ENCODE data around the gene TRPC4AP.
A peak's percentile ranks its signal among the peaks of the same experiment; 100 is the strongest.

TRPC4AP gene

DNA sequence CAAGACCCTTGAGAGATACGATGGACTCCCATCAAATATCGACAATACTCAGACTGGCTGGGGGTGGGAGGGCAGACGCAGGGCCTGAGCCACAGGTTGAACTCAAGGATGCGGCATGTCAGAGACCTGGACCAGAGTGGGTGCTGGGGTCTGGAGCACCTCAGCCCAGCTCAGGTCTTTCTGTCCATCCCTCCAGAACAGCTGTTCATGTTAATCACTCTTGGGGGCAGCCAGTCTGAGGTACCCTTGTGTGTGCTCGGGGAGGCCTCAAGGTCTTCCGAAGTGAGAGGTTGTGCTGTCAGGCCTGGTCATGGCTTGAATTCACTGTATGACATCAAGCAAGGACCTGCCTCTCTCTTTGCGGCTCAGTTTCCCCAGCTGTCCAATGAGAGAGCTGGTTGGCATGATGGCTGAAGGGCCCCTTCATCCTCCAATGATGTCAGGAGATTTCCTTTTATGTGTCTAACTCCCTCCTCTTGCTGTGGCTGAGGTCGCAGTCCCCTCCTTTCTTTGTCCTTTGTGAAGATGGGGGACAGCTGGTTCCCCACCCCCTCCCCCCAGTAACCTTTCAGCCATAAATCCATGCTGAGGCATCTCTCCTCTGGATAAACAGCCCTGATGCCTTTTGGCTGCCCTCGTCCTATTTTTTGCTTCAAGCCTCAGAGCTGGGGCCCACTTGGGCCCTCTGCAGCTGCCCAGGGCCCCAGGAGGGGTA lies 121.6 kb downstream of the TRPC4AP start:
- DNase-seq (ENCODE audit: low spot score) (no peak), FAIRE-seq (no peak)

DNA sequence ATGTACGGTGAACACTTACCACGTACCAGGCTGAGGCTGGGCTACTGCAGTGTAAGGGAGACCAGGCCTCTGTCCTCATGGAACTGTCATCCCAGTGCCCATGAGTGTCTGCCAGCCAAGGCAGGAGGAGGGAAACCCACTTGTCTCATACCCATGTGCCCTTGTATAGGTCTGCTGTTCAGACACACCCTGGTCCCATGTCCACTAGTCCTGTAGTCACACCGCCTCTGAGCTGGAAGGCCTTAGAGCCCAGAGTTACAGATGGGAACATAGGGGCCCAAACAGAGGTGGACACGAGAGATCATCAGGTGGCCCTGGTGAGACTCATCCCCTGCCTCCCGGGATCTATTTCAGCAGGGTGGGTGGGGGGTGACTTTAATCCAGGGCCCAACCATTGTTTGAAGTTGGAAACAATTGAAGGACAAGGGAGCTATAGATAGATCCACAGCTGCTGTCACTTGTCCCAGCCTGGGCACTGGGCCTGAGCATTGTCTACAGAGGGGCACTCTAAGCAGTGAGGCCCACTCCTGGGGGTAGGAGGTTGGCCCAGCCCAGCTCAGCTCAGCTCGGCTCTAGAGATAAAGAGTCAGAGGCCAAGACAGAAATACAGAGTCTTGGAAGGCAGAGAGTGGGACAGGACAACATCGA lies 122.3 kb downstream of the TRPC4AP start:
- no peak for DNase-seq (ENCODE audit: low spot score)
- FAIRE-seq: peak; percentile 44

DNA sequence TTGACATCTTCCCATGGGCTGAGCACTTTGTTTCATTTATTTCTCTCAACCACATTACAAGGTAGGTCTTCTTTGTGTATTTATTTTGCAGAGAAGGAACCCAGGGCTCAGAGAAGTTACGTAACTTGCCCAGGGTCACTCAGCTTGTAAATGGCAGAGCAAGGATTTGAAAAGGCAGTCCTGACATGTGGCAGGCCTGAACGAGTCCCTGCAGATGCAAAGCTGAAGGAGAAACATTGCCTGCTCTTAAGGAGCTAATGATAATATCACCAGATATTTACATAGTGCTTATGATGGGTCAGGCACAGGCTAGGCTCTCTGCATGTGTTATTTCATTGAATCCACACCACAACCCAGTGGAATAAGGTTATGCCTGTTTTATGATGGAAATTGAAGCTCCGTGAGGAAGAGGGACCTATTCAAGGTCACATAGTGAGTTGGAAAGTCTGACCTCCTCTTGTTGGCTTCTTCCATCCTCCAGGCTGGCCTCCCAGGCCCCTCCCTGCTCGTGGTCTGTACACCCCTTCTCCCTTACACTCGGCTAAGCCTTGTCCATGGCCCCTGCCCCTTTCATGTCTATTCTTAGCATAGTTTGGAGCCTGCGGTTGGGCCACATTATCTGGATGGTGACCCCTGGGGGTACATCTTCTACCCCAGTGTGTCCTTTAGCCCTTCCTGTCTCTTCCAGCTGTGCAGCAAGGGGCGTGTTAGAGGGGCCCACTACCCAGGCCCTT lies 124.4 kb downstream of the TRPC4AP start:
- FAIRE-seq: no peak

DNA sequence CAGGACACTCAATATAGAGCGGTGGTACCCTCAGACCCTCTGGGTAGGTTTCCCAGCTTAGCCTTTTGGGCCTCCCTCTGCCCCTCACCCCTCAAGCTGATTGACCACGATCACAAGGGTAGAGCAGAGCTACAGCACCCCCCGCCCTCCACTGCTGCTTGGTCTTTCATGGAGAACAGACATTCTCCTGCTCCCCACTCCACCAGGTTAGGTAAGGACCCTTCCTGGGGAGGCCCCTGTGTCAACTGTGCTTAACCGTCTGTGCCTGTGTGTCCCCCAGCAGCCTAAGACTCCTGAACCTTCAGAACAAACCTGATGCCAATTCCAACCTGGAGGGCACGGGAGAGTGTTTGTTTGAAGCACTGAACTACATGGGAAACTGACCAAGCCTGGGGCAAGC lies 125.2 kb downstream of the TRPC4AP start:
- FAIRE-seq: no peak
- no peak for DNase-seq (ENCODE audit: low spot score)

More for the DNA sequence above, 124.4 kb downstream of the TRPC4AP start:
- no peak for DNase-seq (ENCODE audit: low spot score)

DNA sequence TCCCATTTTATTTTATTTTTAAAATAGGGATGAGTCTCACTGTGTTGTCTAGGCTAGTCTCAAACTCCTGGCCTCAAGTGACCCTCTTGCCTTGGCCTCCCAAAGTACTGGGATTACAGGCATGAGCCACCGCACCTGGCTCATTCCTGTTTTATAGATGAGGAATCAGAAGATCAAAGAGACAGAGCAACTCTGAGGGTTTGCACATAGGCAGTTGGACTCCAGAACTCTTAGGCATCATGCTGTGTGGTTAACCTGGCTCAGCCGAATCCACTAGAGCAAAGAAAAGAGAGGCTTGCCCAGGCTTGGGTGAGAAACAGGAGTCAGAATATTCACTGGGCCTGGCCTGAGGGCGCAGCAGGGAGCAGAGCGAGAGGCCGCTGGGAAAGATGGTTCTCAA lies 127.6 kb downstream of the TRPC4AP start:
- no peak for DNase-seq (ENCODE audit: low spot score)
- no peak for FAIRE-seq

DNA sequence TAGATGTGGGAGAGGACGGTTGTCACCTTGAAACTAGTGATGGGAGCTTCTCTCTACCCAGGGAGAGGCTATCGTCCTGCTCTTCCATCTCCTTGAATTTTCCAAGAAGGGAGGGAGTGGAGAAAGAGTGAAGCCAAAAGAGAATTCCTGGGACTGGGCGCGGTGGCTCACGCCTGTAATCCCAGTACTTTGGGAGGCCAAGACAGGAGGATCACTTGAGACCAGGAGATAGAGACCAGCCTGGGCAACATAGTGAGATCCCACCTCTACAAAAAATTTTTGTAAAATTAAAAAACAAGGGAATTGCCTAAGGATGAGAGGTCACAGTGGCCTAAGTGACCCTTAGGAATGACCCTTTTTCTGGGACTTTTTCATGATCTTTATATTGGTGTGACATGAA lies 128.1 kb downstream of the TRPC4AP start:
- FAIRE-seq (no peak), DNase-seq (ENCODE audit: low spot score) (no peak)

DNA sequence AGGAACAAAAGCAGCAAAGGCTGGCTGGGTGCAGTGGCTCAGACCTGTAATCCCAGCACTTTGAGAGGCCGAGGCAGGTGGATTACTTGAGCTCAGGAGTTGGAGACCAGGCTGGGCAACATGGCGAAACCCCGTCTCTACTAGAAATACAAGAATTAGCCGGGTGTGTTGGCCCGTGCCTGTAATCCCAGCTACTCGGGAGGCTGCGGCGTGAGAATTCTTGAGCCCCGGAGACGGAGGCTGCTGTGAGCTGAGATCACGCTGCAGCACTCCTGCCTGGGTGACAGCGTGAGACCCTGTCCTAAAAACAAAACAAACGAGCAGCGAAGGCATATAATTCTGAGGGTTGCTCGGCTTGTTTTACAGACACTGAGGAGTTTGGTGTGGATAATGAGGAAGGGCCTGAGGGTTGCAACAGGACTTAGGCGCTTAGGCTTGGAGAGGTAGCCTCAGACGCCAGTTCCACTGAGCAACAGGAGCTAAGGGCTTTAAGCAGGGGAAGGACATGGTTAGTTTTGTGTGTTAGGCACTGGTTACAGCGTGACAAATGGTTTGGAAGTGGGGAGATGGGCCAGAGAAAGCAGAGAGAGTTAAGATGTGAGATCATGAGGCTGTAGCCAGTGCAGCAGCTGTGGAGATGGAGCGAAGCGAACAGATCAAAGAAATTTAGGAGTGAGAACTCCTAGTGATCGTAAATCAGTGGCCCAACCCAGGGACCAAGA lies 135.7 kb downstream of the TRPC4AP start:
- DNase-seq (ENCODE audit: low spot score): no peak
- no peak for FAIRE-seq

DNA sequence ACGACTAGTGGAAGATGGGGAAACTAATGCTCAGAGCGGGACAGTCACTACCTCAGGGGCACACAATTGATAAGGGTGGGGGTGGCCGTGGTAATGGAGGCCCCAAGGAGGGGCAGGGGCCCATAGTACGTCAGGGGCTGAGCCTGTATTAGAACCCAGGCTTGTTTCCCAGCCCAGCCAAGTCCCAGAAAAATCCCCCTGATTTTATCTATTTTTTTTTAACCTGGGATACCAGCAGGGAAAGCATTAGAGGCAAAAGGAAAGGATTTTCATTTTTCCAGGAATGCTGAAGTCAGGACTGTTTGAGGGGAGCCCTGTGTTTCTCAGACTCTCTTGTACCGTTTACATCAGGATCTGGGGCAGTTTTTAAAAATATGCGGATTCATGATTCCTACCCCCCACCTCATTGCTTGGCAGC lies 136.6 kb downstream of the TRPC4AP start:
- FAIRE-seq (no peak), DNase-seq (ENCODE audit: low spot score) (no peak)

DNA sequence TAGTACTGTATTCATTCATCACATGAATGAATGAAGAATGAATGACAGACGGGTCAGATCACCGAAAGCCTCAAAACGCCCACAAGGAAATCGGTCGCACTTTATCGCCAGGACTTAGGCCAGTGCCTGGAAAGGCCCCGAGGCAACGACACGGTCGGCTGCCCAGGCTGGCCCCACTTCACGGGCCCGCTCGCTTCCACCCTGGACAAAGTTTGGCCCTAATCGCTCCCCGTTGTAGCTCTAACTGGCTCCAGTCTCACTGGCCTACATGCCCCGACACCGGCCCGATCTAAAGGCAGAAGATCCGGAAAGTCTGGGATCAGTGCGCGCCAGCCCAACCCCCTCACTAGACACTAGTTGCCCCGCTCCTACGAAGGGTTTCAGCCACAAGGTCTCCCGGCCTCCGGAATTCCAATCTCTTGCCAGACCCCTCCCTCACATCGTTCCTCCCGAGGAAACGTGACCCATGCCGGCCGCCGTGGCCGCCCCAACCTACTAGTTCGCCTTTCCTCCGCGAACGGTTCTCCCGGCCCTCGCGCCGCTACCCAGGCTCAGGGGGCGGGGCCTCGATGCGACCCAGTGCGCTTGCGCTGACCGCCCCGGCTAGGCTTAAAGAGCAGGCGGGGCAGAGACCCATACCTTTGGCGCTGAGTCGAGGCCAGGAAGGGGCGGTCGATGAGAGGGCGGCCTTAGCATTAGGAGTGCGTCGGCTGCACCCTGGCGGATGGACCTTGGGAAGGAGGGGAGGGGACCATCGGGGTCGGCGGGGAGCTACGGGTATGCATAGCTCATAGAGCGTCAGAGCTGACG lies 137.2 kb downstream of the TRPC4AP start, which contains the start of the genes GSS and MYH7B:
TSS of gene GSS (minus strand) at position 576 of the 810 bp plus-strand sequence. CDS start 3,954 bp downstream, outside the sequence.
TSS of gene MYH7B (plus strand) at position 638 of the 810 bp plus-strand sequence. CDS start 22,138 bp downstream, outside the sequence.
- DNase-seq (ENCODE audit: low spot score) (peak; percentile 99), FAIRE-seq (peak; percentile 98)

DNA sequence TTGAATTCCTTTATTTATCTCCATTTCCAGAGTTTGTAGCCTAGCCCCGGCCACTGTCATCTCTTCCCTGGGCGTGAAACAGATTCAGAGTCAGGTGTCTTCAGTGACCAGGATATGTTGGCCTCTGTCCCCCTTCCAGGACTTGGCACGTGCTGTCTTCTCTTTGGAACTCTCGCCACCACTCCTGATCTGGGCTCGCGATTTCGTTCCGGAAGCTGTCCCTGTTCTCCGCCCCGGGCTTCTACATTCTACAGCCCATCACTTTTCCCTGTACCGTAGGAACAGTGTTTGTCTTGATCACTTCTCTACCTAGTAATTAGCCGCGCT lies 137.7 kb downstream of the TRPC4AP start:
- FAIRE-seq: no peak
- peak; percentile 62 for DNase-seq (ENCODE audit: low spot score)

DNA sequence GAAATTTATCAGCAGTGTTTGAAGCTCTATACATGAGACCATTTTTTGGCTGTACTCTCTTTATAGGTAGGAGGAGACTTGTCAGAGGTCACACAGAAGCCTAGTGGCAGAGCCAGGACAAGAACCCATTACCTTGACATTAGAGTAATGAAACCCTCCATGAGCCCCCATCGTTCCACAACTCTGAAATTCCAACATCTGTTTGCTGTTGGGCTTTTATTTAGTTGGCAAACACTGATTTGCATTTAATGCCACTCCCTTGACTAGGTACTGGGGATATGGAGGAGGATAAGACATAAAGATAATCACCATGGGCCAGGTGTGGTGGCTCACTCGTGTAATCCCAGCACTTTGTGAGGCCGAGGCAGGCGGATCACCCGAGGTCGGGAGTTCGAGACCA lies 138.6 kb downstream of the TRPC4AP start:
- DNase-seq (ENCODE audit: low spot score) (no peak), FAIRE-seq (no peak)

DNA sequence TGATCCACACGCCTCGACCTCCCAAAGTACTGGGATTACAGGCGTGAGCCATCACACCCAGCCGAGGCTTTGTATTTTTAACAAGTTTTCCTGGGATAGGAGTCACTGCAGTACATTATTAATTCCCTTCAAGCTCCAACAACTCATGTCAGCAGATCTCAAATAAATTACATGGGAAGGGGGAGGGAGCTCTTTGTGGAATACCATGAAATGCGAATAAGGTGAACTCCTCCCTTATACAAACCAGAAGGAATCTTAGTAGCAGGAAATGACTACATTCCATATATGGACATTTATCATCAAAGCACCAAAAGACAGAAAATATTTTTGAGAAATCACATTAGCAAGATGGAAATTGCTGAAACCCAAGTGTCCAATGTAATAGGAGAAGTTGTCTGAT lies 139.9 kb downstream of the TRPC4AP start:
- DNase-seq (ENCODE audit: low spot score) (no peak), FAIRE-seq (no peak)

Data from urothelium cell line (cell line).